Right cardiac atrium (tissue), 5 donors: ENCODE measurements around the gene ZNF831. TPM values are rescaled to one million over a fixed set of nuclear protein-coding genes. Genes with fewer than 3 reads are reported as not detected.
A peak's percentile ranks its signal among the peaks of the same experiment; 100 is the strongest.

Experiments used
- ATAC-seq, 2 donors: fragments of 200-7000 bp; cut with Tn5 transposase; one replicate each; pipeline versions ENCODE4 v1.8.0 to v1.9.1; 2020; ENCODE audit warnings: moderate library complexity in 2 of 2, mild to moderate bottlenecking in 1 of 2
- DNase-seq, 3 donors: peaks; one replicate each; pipeline ENCODE4 v3.0.0-alpha.2; 2020
- H3K27ac ChIP-seq: one replicate; pipeline ENCODE4 v1.5.1; 2013; ENCODE audit warnings: mild to moderate bottlenecking, low read length, control low read depth, moderate library complexity
- H3K27me3 ChIP-seq: one replicate; pipeline ENCODE4 v1.6.1; 2013; ENCODE audit not compliant: control insufficient read depth, insufficient read depth
- H3K4me1 ChIP-seq: one replicate; pipeline ENCODE4 v1.6.1; 2013; ENCODE audit warnings: low read length; ENCODE audit not compliant: control insufficient read depth, insufficient read depth
- H3K4me3 ChIP-seq: one replicate; pipeline ENCODE4 v1.5.1; 2013; ENCODE audit warnings: low read length, control low read depth
- H3K9me3 ChIP-seq: one replicate; pipeline ENCODE4 v1.6.1; 2013; ENCODE audit warnings: low read length; ENCODE audit not compliant: control insufficient read depth
- WGBS: extraction: QIAGEN DNeasy Blood & Tissue Kit; methylation state at CpG from one replicate; pipeline ENCODE4 v1.1.7; 2013; 5-methylcytosine and 5-hydroxymethylcytosine counted together
- intact Hi-C, 4 donors: fragments of 100-400 bp; cut with DNase I; formaldehyde crosslinking; loops; one replicate each; pipeline versions ENCODE4 v1.11.0 to v1.14.0; 2022 to 2023
- polyA plus RNA-seq: library from polyadenylated mRNA; stranded (reverse); fragments of 200-250 nt; gene quantifications from one replicate; pipeline ENCODE4 v1.2.3, GENCODE V29; 2013
- total RNA-seq, 4 donors: library from RNA; stranded (reverse); fragmentation: NEBNext Ultra II Directional; extraction: Animal tissue kit (Norgen Biotek cat#: 25700); gene quantifications; one replicate each; pipeline ENCODE4 v1.2.1, GENCODE V29; 2021
- donor health status: healthy with polysubstance abuse.
- donor health status: DM: no; HTN: yes; CAD: no.
- donor health status: DM: no; HTN: no; CAD: no.
- donor health status: DM: no; HTN: yes; CAD: no; lungs with severe emphysema.
- donor health status: DM: yes; HTN: yes; CAD: no.

ZNF831 gene
- total and polyA plus RNA-seq, 5 donors: 0.05 to 0.18 (median 0.14) TPM

DNA sequence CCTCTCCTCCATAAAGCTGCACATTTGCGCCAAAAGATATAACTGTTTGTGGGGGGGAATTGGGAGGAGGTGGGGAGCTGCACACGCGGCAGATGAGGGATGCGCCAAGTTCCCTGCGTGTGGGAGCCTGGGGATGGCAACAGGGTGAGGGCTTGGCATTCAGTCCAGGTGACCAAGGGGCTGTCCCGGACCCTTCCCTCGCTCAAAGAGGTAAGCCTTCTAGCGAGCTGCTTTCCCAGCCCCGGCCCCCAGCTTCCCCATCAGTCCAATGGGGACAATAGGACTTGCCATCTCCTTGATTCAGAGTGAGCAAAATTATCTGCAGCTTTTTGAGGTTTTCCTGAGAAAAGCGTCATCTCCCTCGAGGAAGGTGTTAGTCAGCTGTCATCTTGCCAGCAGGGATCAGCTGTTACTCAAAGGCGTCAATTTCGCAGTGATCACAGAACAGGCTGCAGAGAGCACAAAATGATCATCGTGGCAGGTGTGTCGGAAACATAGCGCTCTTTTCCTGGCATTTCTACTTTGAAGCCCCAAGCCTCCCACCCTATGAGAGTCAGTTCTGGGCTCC lies 21.3 kb downstream of the ZNF831 start:
- intact Hi-C loops: no loop called here
- WGBS: 70% methylated on average over 16 of the region's 16 CpGs
- DNase-seq: no peak
- Histone ChIP-seq H3K9me3 (no peaks in the 10 kb centered on the region), H3K27ac (no peak overlapping the region), H3K4me1 (no peaks in the 10 kb centered on the region), H3K27me3 (no peaks in the 10 kb centered on the region), H3K4me3 (no peak overlapping the region)
- ATAC-seq: no peak

DNA sequence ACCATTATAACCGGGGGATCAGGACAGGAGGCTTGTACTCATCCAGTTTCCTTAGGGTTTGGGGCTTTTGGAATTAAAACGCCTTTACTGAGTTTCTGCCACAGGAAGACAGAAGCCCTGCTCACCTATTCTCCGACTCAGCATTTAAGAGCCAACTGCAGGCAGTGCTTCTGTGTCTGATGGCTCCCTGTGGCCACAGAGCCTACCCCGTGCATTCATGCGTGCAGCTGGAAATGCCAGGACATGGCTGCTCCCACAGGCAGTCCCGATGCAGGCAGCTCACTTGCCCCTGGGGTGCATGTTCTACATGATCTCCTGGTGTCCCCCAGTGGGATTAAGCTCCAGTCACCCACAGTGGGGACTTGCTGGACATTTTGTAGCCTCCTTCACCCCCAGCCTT lies 22.2 kb downstream of the ZNF831 start:
- ATAC-seq: no peak
- Histone ChIP-seq H3K27me3 (no peaks in the 10 kb centered on the region), H3K4me3 (no peak overlapping the region), H3K27ac (no peak overlapping the region), H3K9me3 (no peaks in the 10 kb centered on the region), H3K4me1 (no peaks in the 10 kb centered on the region)
- 73% methylated on average over 6 of the region's 6 CpGs for WGBS
- no peak for DNase-seq
- intact Hi-C loops: no loop called here

DNA sequence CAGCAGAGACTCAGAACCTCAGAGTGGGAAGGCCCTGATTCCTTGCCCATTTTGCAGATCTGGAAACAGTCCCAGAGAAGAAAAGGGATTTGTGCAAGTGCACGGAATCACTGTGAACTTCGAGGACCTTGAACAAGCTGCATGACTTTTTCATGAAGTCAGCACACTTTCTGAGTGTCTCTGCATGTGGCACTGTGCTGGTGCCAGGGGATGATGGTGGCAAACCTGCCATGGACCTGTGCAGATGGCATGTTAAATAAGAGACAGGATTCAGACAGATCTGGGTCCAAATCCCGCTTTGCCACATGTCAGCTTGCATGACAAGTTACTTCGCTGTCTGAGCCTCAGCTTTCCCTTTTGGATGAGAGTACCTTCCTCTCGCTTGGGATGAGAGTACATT lies 26.8 kb downstream of the ZNF831 start:
- H3K4me3 ChIP-seq: no peak overlapping the region
- WGBS: 68% methylated on average over 5 of the region's 5 CpGs
- no peaks in the 10 kb centered on the region for H3K4me1 ChIP-seq
- no peaks in the 10 kb centered on the region for H3K27me3 ChIP-seq
- DNase-seq (no peak), ATAC-seq (no peak)
- H3K27ac ChIP-seq: no peak overlapping the region
- H3K9me3 ChIP-seq: no peaks in the 10 kb centered on the region
- intact Hi-C loops: no loop called here

DNA sequence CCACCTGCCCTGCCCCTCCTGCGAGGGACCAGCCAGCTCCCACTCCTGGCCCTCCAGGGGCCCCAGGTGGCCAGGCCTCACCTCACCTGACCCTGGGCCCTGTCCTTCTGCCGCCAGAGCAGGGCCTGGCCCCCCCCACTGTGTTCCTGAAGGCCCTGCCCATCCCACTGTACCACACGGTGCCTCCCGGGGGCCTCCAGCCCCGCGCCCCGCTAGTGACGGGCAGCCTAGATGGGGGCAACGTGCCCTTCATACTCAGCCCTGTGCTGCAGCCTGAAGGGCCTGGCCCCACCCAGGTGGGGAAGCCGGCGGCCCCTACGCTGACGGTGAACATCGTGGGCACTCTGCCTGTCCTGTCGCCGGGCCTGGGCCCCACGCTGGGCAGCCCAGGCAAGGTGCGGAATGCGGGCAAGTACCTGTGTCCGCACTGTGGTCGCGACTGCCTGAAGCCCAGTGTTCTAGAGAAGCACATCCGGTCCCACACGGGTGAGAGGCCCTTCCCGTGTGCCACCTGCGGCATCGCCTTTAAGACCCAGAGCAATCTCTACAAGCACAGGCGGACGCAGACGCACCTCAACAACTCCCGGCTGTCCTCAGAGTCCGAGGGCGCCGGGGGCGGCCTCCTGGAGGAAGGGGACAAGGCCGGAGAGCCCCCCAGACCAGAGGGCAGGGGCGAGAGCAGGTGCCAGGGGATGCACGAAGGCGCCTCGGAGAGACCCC lies 27.6 kb downstream of the ZNF831 start:
- intact Hi-C loops: no loop called here
- H3K27ac ChIP-seq: no peak overlapping the region
- no peaks in the 10 kb centered on the region for H3K9me3 ChIP-seq
- peak in 1 of 3 donors; percentile 46 for DNase-seq
- WGBS: 91% methylated on average over 40 of the region's 40 CpGs
- H3K4me3 ChIP-seq: no peak overlapping the region
- no peaks in the 10 kb centered on the region for H3K27me3 ChIP-seq
- H3K4me1 ChIP-seq: no peaks in the 10 kb centered on the region
- no peak for ATAC-seq

DNA sequence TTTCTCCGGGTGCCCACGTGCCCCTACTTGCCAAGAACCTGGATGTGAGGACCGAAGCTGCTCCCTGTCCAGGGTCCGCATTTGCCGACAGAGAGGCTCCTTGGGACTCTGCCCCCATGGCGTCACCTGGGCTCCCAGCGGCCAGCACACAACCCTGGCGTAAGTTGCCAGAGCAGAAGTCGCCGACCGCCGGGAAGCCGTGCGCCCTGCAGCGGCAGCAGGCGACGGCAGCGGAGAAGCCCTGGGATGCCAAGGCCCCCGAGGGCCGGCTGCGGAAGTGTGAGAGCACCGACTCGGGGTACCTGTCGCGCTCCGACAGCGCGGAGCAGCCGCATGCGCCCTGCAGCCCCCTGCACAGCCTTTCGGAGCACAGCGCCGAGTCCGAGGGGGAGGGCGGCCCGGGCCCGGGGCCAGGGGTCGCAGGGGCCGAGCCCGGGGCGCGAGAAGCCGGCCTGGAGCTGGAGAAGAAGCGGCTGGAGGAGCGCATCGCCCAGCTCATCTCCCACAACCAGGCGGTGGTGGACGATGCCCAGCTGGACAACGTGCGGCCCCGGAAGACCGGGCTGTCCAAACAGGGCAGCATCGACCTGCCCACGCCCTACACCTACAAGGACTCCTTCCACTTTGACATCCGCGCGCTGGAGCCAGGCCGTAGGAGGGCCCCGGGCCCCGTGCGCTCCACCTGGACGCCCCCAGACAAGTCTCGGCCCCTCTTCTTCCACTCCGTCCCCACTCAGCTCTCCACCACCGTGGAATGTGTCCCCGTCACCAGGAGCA lies 28.3 kb downstream of the ZNF831 start:
- Histone ChIP-seq H3K9me3 (no peaks in the 10 kb centered on the region), H3K27ac (no peak overlapping the region), H3K4me3 (no peak overlapping the region), H3K27me3 (no peaks in the 10 kb centered on the region), H3K4me1 (no peaks in the 10 kb centered on the region)
- ATAC-seq (no peak), DNase-seq (peak in 1 of 3 donors; percentile 41)
- intact Hi-C loops: no loop called here
- whole genome bisulfite sequencing: 53% methylated on average over 66 of the region's 66 CpGs

DNA sequence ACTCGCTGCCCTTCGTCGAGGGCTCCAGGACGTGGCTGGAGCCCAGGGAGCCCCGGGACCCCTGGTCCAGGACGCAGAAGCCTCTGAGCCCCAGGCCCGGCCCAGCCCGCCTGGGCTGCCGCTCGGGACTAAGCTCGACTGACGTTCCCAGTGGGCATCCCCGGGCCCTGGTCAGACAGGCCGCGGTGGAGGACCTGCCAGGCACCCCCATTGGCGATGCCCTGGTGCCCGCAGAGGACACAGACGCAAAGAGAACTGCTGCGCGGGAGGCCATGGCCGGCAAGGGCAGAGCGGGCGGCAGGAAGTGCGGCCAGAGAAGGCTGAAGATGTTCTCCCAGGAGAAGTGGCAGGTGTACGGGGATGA lies 28.9 kb downstream of the ZNF831 start:
- H3K27me3 ChIP-seq: no peaks in the 10 kb centered on the region
- no peak for ATAC-seq
- H3K4me1 ChIP-seq: no peaks in the 10 kb centered on the region
- intact Hi-C loops: no loop called here
- WGBS: 94% methylated on average over 25 of the region's 25 CpGs
- no peak overlapping the region for H3K4me3 ChIP-seq
- H3K9me3 ChIP-seq: no peaks in the 10 kb centered on the region
- peak in 1 of 3 donors; percentile 40 for DNase-seq
- no peak overlapping the region for H3K27ac ChIP-seq

DNA sequence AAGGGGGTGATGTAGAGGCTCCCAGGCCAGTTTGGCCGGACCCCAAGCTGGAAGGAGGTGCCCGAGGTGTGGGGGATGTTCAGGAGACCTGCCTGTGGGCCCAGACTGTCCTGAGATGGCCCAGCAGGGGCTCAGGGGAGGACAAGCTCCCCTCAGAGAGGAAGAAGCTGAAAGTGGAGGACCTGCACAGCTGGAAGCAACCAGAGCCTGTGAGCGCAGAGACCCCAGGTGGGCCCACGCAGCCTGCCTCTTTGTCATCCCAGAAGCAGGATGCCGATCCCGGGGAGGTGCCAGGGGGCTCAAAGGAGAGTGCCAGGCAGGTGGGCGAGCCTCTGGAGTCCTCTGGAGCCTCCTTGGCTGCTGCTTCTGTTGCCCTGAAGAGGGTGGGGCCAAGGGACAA lies 29.7 kb downstream of the ZNF831 start:
- H3K27ac ChIP-seq: no peak overlapping the region
- H3K4me3 ChIP-seq: no peak overlapping the region
- DNase-seq: peak in 1 of 3 donors; percentile 40
- WGBS: 86% methylated on average over 7 of the region's 7 CpGs
- H3K9me3 ChIP-seq: no peaks in the 10 kb centered on the region
- H3K27me3 ChIP-seq: no peaks in the 10 kb centered on the region
- ATAC-seq: no peak
- intact Hi-C loops: no loop called here
- H3K4me1 ChIP-seq: no peaks in the 10 kb centered on the region

DNA sequence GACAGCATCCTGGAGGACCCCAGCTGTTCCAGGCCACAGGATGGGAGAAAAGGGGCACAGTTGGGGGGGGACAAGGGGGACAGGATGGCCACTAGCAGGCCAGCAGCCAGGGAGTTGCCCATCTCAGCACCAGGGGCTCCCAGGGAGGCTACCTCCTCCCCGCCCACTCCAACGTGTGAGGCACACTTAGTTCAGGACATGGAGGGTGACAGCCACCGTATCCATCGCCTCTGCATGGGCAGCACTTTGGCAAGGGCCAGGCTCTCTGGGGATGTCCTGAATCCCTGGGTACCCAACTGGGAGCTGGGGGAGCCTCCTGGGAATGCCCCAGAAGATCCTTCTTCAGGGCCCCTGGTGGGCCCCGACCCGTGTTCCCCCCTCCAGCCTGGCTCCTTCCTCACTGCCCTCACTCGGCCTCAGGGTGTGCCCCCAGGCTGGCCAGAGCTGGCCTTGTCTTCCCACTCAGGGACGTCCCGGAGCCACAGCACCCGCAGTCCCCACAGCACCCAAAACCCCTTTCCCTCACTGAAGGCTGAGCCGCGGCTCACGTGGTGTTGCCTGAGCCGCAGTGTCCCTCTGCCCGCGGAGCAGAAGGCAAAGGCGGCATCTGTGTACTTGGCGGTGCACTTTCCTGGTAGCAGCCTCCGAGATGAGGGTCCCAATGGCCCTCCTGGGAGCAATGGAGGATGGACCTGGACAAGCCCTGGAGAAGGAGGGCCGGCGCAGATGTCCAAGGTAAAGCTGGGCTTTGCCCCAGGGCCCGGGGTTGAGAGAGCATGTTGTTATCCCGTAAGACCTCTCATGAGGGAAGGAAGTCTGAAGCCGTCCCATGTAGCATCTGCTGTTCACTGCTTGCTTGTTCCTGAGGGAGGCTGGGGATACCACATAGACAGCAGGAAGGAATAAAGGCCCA lies 30.7 kb downstream of the ZNF831 start:
- DNase-seq: no peak
- Histone ChIP-seq H3K4me1 (no peaks in the 10 kb centered on the region), H3K27ac (no peak overlapping the region), H3K27me3 (no peaks in the 10 kb centered on the region), H3K9me3 (no peaks in the 10 kb centered on the region), H3K4me3 (no peak overlapping the region)
- intact Hi-C loops: no loop called here
- no peak for ATAC-seq
- WGBS: 91% methylated on average over 24 of the region's 24 CpGs

DNA sequence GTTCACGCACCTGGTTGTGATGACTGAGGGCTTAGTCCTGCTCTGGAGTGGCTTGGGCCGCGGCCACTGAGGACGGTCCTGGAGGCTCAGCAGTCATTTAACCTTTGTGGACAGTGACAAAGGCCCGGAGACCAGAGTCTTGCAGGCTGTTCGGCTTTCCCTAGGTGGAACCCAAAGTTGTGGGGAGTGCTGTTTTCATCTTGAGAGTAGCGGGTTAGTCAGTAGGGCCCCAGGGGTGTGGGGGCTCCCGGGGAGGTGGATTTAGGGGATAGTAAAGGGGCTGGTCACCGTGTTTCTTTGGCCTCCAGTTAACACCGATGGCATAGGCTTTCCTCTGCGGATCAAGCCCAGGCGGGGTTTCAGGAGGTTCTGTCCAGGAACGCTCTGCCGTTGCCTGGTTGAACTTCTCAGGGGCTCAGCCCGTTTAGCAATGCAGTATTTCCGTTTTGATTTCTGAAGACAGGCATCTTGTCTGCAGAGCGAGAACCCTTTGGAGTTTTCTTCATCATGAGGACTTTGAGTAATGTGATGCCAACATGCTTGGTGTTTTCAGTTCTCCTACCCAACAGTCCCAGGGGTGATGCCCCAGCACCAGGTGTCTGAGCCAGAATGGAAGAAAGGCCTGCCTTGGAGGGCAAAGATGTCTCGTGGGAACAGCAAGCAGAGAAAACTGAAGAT lies 31.8 kb downstream of the ZNF831 start:
- H3K27ac ChIP-seq: no peak overlapping the region
- ATAC-seq: no peak
- no peak overlapping the region for H3K4me3 ChIP-seq
- no peaks in the 10 kb centered on the region for H3K4me1 ChIP-seq
- WGBS: 90% methylated on average over 18 of the region's 18 CpGs
- intact Hi-C loops: no loop called here
- H3K27me3 ChIP-seq: no peaks in the 10 kb centered on the region
- DNase-seq: no peak
- H3K9me3 ChIP-seq: no peaks in the 10 kb centered on the region

DNA sequence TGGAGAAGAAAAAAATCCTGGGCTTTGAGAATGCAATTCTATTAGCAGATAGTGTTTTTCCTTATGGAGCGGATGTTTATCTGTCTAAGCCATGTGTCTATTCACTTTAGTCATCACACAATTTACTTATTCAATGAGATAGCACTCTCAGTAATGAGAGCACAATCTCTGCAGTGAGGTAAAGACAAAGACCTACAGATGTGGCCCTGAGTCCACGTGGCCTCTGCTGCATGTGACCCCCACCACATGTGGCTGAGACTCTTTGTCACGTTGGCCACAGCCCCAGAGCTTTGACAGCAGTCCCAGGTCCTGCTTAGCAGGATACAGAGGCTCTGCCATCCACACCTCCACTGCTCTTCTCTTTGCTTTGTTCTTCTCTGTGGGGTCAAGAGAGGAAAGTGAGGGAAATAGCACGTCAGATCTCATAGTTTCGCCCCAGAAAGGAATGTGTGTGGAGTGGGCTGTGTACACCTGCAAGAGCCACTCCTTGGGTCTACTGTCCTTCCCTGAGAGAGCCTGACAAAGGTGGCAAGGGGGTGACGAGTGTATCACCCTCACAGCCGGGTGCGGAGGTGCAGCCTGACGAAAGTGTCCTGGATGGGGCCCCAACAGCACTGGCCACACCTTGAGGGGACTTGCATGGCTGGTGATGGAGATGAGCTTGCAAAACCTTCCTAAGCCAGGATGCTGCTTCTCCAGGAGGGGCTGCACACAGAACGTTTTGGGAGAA lies 40.7 kb downstream of the ZNF831 start:
- H3K4me3 ChIP-seq: no peak overlapping the region
- no peak overlapping the region for H3K27ac ChIP-seq
- intact Hi-C loops: no loop called here
- no peaks in the 10 kb centered on the region for H3K4me1 ChIP-seq
- DNase-seq: no peak
- no peaks in the 10 kb centered on the region for H3K27me3 ChIP-seq
- 52% methylated on average over 10 of the region's 10 CpGs for WGBS
- H3K9me3 ChIP-seq: no peaks in the 10 kb centered on the region
- ATAC-seq: no peak
